Measurements from ENCODE around the gene KLHDC7A.

GRCh38 chr1:18527514-18527913, 46.8 kb downstream of the KLHDC7A start:
- no peak for TF ChIP-seq CTCF (IDR thresholded peaks at IDR 0.05)
- no peak for TF ChIP-seq EP300 (IDR thresholded peaks at IDR 0.05; ENCODE audit: low read depth)
- no peak for TF ChIP-seq POLR2AphosphoS5 (IDR thresholded peaks at IDR 0.05)
- no peak for TF ChIP-seq POLR2A (IDR thresholded peaks at IDR 0.05)
